GM19452 (cell line): ENCODE results near the gene NEU3.
"Not testable (repeated sequence)": the region's sequence is repeated elsewhere in the genome, so short reads cannot be mapped to it uniquely, and the experiment has no call there.

Experiments used
- ATAC-seq: cut with Tn5 transposase; IDR thresholded peaks from one replicate; pipeline ENCODE4 v1.9.1; 2021; ENCODE audit not compliant: unreplicated experiment

NEU3 gene, protein sequence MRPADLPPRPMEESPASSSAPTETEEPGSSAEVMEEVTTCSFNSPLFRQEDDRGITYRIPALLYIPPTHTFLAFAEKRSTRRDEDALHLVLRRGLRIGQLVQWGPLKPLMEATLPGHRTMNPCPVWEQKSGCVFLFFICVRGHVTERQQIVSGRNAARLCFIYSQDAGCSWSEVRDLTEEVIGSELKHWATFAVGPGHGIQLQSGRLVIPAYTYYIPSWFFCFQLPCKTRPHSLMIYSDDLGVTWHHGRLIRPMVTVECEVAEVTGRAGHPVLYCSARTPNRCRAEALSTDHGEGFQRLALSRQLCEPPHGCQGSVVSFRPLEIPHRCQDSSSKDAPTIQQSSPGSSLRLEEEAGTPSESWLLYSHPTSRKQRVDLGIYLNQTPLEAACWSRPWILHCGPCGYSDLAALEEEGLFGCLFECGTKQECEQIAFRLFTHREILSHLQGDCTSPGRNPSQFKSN

DNA sequence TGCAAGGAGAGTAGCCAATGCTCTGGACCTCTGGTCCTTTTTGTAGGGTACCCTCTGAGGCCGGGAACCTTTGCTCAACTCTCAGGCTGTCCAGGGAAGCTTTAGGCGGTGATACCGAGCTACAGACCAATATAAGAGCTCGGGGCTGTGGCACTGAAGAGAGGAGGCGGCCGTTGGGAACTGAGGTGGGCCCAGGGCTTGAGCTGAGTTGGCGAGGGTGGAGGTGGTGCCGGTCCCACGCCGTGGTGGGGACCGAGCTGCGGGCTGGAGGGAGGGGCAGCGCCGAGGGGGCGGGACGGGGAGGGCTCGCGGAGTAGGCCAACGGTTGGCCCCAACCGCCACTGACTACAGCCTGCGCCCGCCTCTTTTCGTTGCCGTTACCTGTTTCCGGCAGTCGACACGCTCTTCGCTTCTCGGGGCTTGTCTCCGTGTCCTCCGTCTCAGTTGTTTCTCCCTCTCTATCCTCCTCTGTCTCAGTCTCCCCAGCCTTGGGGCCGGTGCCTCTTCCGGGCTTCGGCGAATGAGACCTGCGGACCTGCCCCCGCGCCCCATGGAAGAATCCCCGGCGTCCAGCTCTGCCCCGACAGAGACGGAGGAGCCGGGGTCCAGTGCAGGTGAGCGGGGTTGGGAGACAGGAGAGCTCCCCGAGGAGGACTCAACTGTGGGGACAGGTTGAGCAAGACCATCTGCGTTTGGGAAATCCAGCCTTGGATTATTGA is at the start of gene NEU3:
TSS of gene NEU3 (plus strand) at position 393 of the 719 bp plus-strand sequence. CDS start at position 521, 128 bp downstream.
- ATAC-seq = peak; percentile 75

DNA sequence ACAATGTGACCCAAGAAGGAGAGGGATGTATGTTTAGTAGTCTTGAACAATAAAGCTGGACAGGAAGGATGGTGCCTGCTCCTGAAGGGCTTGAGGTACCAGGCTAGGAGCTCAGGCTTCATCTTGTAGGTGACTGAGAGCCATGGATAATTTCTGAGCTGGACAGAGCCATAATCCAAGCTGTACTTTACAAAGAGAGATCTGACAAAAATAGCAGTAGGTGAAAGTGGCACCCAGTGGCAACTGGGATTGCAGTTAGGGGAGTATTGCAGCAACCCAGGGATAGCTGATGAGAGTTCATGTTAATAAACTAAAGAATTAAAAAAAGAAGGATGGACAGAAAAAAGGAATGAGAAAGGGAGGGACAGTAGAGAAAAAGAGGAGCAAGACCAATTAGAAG is 47.2 kb upstream of the NEU3 start:
- no peak for ATAC-seq

DNA sequence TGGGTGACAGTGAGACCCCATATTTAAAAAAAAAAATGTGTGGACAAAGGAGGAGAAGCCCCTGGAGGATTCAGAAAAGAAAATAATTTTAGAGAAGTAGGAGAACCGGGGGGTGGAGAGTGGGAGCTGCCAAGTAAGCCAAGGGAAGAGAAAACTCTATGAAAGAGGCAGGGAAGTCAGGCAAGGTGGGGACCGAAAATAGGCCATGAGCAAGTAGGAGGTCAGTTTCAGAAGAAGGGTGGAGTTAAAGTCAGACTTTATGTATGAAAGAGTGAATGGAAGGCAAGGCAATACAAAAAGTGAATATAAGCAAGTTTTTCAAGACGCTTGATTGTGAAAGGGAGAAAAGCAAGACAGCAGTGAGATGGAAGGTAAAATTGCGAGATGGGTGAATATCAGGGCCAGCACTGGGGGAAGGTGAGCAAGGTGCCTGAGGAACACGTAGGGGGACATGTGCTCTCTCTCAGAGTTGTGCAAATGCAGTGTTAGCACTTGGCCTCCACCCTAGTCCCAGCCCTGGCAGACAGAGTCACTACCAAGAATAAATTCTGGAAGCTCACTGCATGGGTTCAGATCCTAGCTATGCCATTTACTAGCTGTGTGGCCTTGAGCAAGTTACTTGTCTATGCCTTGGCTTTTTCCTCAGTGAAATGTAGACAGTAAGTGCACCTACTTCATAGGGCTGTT is 46.5 kb upstream of the NEU3 start:
- ATAC-seq = no peak

DNA sequence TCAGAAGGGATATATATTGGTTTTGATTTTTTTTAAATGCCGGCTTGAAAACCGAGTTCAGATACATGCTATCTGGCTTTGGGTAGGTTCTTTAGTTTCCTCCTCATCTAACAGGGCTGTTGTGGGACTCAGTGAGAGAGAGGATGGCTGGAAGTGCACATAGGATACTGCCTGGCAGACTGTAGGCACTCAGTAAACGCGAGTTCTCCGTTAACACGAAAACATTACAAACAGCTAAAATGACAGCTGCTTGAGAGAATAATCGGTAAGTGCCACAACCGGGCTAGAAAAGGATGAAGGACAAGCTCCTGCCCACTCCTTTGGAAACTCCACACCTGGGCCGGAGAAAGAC is 40.2 kb upstream of the NEU3 start:
- peak; percentile 7 for ATAC-seq

DNA sequence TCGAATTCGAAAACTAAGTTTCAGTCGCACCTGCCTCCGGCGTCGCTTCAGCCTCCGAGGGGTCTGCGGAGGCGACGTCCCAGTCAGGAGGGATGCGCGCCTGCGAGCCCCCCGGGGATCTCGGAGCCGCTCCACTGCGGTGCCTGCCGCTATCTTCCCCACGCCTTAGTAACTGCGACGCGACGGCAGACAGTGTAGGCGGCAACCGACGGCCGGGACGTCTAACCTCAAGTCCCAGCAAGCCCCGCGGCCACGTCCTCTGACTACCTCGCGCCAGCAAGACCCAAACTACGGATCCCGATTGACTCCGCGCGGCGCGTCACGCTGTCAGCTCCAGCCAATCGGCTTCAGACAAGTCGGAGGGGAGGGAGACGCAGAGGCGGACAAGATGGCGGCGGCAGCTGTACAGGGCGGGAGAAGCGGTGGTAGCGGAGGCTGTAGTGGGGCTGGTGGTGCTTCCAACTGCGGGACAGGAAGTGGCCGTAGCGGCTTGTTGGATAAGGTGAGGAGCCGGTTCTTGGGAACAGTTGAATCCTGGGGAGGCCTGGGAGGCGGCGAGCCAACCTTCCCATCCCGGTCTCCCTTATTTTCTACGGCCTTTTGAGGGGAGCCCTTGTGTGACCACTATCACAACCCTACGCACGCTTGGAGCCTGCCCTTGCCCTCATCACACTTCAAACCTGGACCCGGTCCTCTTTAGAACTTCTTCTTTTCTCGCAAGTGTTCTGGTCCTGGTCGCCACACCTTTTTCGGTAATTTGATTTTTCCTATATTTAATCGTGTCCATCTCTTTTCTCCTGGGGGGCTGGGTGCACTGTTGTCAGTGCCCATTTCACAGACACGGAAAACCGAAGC is 39.6 kb upstream of the NEU3 start, which contains the start of the genes SPCS2 and XRRA1:
TSS of gene SPCS2 (plus strand) at position 369 of the 855 bp plus-strand sequence. CDS start at position 389, 20 bp downstream.
TSS of gene XRRA1 (minus strand) at position 194 of the 855 bp plus-strand sequence. CDS start 8,213 bp downstream, outside the sequence.
- peak; percentile 88 for ATAC-seq

DNA sequence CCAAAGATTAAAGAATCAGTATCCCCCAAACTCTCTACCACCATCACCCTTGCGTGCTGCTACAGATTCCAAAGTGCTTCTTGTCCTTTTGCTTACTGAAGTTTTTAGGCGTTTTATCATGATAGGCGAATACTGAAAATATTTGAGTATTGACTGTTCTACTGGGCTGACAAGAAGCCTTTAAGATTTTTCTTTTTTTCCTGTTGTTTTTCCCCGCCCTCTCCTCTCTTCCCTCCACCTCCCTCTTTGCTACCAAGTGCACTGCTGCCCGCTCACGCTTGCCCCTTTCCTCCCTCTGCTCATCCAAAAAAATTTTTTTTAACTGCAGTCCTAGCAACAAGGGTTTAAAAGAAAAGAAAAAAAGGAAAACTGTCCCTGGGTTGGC is 39.0 kb upstream of the NEU3 start:
- ATAC-seq = no peak

DNA sequence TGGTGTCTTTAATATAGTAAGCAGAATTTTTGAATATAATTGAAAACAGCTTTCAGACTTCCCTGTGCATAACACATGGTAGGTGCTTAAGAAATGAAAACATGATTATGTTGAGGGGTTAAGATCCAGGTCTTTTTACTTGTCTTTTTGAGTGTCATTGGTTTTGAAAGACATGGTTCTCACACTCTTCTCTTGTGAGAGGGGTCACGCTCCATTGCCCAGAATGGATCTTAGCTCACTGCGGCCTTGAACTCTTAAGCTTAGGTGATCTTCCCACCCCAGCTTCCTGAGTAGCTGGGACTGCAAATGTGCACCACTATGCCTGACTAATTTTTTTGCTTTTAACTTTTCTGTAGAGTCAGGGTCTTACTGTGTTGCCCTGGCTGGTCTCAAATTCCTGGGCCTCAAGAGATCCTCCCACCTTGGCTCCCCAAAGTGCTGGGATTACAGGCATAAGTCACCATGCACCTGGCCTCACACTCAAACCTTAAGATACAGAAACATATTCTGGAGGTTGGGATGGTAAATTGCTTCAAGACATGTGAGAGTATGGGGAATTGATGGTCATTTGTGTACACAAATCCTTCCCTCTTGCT is 38.3 kb upstream of the NEU3 start:
- no peak for ATAC-seq

DNA sequence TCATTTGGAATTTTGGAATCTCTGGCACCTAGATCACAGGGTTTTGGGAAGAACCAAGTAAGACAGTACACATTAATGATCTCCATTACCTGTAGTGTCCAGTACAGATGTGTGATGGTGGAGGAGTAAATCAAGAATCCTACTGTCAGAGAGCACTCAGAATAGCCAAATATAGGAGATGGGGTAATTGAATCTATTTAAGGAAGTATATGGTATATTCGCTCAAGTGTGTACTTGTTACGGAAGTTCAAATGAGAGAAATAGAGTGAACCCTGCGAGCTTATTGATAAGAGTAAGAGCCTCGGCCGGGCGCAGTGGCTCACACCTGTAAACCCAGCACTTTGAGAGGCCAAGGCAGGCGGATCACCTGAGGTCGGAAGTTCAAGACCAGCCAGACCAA is 37.5 kb upstream of the NEU3 start:
- no peak for ATAC-seq

DNA sequence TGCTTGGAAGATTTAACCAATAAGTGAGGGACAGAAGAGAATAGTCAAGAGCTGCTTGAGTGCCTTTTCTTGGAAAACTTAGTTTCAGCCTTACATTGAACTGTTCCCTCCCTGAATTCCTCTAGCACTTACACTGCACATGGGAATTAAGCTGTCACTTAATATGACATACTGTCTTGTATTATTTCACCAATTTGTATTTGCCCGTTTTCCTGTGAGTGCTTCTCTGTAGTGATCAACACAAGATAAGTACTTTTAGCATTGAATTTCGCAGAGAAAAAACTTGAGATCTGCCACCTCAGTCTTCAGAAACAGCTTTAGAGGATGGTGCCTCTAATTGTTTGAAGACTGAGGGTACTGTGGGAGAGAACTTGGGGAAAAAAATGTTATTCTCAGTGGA is 36.0 kb upstream of the NEU3 start:
- ATAC-seq = no peak

DNA sequence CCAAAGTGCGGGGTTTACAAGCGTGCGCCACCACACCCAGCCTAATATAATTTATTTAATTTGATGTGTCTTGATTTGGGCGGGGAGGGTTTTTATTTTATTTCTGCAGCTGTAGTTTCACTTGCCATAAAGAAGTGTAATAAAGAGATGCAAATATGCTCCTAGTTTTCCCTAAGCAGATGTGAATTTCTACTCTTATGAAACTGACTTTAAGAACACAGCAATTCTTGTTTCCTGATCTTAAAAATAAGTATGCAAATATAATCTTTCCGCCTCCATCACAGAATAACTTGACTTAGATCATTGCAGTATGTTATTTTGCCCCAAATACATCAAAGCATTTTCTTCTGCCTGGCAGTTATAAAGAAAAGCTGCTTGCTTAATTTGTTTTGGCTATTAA is 35.3 kb upstream of the NEU3 start:
- no peak for ATAC-seq

DNA sequence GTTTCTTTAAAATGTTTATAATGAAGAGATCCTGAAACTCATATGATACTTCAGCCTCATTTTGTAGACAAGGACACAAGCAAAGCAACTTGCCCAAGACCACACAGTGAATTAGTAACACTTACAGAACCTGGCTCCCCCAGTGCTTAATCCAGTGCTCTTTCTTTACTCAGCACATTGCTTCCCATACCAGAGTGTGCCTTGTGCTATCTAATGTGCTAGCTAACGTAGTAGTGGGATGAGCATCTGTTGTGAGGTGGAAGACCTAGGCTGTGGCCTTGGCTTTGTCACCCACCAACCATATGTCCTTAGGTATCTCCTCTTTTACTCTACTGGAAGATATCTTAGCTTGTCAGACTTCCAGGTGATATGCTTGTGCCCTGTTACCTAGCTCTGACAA is 34.5 kb upstream of the NEU3 start:
- ATAC-seq = no peak

DNA sequence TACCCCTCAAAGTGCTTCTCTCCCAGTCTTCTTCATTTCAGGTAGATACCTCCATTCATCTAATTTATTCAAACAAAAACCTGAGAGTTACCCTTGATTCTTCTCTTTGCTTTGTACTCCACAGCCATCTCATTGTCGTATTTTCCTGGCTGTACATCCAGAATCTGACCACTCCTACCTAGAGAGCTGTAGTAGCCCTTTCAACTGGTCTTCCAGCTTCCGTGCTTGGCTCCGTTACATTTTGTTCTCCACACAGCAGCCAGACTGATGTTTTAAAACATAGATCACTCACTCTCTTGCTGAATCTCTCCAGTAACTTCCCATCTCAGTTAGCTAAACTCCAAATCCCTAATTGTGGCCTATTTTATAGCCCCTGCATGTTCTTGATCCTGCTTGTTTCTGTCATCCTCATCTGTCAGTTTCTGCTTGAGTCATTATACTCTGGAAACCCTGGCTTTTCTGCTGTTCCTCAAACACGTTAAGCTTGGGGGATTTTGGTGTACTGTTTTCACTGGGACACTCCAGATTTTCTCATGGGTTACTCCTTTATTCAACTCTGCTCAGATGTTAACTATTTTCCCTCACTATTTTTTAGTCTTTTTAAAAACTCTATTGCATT is 32.2 kb upstream of the NEU3 start:
- ATAC-seq = no peak

DNA sequence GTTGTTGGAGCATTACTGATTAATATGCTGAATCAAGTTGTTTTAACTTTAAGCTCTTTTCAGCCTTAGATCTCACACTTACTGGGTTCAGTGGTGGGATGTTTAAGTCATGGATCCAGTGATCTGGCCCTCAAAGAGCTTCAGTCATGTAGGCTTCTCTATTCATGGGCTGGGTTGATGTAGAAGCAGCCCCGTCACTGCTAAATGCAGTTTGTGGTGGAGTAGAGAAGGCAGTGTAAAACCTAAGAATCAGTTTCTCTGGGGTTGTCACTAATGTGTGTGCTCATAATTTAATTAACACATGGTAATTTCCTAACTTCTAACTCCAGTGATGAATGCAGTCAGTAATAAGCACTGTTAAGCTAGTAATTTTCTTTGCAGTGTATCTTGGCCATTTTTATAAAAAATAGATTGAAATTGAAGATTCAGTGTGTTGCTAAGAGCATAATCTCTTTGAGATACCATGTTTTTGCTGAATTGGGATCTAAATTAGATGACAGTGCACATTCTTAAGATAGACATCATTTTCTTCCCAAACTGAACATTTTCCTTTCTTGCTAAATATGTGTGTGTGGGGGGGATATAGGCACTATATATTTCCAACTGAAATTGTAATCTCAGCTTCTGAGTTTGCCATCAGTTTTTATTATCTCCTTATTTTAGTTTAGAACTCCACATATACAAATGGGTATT is 30.6 kb upstream of the NEU3 start:
- no peak for ATAC-seq

DNA sequence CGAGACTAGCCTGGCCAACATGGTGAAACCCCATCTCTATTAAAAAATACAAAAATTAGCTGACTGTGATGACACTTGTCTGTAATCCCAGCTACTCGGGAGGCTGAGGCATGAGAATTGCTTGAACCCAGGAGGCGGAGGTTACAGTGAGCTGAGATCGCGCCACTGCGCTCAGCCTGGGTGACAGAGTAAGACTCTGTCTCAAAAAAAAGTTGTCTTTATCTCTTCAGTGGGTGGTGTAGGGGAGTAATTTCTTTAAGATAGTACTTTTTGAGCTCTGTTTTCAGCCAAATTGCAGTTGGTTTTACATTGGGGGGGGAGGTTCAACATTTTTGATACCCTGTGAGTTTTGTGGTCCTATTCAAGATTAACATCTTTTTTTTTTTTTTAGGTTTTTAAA is 28.6 kb upstream of the NEU3 start:
- not testable (repeated sequence) for ATAC-seq

DNA sequence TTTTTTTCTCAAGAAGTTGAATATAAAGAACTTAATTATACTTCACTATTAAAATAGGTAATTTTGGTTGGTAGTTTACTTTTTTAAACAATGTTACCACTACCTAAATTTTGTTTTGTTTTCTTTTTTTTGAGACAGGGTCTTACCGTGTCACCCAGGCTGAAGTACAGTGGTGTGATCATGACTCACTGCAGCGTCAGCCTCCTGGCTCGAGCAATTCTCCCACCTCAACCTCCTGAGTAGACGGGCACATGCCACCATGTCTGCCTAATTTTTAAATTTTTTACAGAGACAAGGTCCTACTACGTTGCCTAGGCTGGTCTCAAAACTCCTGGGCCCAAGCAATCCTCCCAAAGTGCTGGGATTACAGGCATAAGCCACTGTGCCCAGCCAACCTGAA is 22.1 kb upstream of the NEU3 start:
- ATAC-seq = no peak

DNA sequence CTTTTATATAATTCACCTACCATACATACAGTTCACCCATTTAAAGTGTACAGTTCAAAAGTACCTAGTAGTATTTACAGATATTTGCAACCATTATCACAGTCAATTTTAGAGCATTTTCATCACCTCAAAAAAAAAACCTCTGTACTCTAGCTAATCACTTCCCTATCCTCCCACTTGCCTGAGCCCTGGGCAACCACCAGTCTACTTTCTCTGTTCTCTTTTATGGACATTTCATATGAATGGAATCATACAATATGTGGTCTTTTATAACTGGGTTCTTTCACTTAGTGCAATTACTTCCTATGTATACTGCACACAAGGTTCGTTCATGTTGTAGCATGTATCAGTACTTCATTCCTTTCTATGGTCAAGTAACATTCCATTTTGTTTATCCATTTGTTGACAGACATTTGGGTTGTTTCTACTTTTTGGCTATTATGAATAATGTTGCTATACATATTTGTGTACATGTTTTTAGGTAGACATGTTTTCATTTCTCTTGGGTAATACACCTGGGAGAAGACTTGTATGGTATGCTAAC is 17.8 kb upstream of the NEU3 start:
- no peak for ATAC-seq

DNA sequence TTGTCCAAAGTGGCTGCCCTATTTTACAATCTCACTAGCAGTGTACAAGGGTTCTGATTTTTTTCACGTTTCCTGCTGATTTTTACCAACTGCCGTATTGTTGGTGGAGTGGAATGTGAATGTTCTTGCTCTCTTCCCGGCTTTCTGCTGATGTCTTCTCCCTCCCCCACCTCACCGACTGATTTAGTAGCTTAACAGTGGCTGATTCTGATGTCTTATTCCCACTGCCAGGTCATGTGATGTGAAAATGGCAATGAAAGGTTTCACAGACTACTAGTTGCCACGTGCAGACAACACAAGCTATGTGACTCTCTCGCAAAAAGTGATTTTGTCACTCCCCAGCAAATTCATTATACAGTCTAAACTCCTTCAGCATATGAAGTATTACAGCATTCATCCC is 17.3 kb upstream of the NEU3 start:
- no peak for ATAC-seq

DNA sequence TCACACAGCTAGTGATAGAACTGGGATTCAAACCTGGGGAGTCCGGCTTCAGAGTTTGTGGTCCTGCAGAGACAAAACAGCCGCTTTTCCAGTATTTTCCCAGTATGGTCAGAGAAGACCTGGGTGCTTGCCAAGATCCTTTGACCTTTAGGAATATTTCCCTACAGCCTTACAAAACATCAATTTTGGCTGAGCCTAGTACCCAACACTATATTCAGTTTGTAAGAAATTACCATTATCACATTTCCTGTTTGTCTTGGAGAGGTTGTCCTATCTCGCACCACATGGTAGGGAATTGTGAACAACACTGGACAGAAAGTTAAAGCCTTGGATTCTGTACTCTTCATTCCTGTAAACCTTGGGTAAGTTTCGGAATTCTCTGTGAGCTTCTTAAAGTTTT is 10.7 kb upstream of the NEU3 start:
- ATAC-seq = no peak

DNA sequence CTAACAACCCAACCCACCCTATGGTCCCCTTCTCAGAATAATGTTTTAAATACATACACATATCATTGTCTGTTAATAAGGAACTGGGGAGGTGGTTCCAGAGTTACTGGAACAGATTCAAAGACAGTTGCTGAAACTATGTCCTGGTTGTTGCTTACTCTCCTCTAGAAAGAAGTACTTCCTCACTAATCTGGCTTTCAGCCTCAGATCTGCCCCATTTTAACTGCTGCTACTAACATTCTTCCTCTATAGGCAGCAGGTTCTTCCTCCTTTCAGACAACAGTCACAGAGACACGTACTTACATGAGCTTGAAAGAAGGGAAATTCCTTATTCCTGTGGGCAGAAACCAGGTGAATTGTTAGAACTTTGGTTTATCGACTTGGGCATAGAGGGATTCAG is 8.1 kb upstream of the NEU3 start:
- no peak for ATAC-seq
